ENCODE results near the gene HECTD4.

GRCh38 chr12:112341046-112341825 is 41.0 kb downstream of the HECTD4 start:
- TF ChIP-seq CTCF (conservative IDR thresholded peaks at IDR 0.05; ENCODE audit: low read length) (no peak), EZH2phosphoT487 (IDR thresholded peaks at IDR 0.05; ENCODE audit: borderline replicate concordance, low read depth, low read length) (no peak)
